HG02943 (cell line): ENCODE results near the gene DOCK9.

Experiments
- ATAC-seq: cut with Tn5 transposase; IDR thresholded peaks from one replicate; pipeline ENCODE4 v1.9.1; 2021; ENCODE audit warnings: mild to moderate bottlenecking, low read depth, moderate library complexity; ENCODE audit not compliant: unreplicated experiment

DOCK9 gene

DNA sequence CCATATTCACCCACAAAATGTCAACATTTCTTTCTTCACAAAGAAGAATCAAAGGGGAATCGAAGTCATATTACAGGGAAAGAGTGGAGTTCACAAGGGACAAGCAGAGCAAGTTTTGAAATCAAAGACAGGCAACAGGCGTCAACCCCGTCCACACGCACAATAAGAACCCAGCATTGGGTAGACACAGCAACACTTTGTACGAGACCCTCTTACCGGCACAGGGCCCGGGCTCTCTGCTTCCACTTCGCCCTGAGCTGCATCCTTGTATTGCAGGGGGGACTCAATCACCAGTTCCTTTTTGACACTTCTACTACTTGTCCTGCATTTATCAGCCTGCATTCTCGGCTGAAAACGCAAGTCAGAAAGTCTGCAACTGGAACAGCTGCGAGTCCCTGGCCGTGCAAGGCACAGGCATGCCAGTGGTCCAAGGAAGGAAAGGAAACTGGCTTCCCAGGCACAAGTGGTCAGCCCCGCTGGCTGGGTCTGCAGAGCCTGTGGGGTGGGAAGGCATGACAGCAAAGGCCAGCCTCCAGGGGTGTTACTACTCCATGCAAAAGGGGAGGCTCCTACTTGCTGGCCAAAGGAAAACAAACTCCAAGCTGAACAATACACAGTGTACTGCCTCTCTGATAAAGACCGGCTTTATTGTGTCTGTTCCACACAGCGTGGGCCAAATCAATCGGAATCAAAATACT is at the start of gene DOCK9:
DOCK9 (minus strand) TSS at position 497 of the 698 bp plus-strand sequence; CDS start at position 342, 155 bp downstream.
- ATAC-seq = no peak

- ATAC-seq = no peak
These were observed 49.4 kb upstream of the DOCK9 start for GRCh38 chr13:99027260-99027659.

GRCh38 chr13:99022941-99023340 is 45.1 kb upstream of the DOCK9 start:
- no peak for ATAC-seq

GRCh38 chr13:99018418-99019180 is 40.7 kb upstream of the DOCK9 start:
- ATAC-seq = no peak

GRCh38 chr13:99015606-99016490 is 38.0 kb upstream of the DOCK9 start:
- no peak for ATAC-seq

- ATAC-seq = no peak
These were observed 36.7 kb upstream of the DOCK9 start for GRCh38 chr13:99014522-99014921.

GRCh38 chr13:99013951-99014350 is 36.1 kb upstream of the DOCK9 start:
- ATAC-seq = no peak

DNA sequence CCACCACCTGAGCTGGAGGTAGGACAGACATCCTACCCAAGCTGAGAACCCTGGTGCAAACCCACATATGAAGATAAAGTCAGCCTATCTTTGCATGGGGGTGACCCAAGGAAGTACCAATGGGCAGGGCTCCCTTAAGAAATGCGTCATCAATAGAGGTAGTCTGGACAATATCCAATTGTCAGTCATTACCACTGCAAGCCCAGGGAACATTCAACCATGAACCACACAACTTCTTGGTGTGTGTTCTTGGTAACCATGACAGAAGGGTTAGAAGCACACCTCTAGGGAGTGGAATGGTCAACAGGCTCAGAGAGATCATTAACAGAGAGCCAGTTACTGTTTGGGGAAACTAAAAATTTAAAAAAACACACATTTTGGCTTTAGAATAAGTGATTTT is 34.7 kb upstream of the DOCK9 start:
- no peak for ATAC-seq

GRCh38 chr13:99009987-99010551 is 32.2 kb upstream of the DOCK9 start:
- ATAC-seq = no peak

DNA sequence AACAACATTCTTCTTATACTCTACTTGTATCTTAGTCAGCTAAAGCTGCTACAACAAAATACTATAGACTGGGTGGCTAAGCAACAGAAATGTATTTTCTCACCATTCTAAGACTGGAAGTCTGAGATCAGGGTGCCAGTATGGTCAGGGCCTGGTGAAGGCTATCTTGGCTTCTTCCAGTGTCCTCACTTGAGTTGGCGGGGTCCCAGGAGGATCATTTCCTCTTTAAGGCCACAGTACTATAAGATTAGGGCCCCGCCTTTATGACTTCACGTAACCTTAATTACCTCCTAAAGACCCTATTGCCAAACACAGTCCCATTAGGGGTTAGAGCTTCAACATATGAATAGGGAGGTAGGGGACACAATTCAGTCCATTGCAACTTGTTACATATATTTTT is 30.7 kb upstream of the DOCK9 start:
- ATAC-seq = no peak

DNA sequence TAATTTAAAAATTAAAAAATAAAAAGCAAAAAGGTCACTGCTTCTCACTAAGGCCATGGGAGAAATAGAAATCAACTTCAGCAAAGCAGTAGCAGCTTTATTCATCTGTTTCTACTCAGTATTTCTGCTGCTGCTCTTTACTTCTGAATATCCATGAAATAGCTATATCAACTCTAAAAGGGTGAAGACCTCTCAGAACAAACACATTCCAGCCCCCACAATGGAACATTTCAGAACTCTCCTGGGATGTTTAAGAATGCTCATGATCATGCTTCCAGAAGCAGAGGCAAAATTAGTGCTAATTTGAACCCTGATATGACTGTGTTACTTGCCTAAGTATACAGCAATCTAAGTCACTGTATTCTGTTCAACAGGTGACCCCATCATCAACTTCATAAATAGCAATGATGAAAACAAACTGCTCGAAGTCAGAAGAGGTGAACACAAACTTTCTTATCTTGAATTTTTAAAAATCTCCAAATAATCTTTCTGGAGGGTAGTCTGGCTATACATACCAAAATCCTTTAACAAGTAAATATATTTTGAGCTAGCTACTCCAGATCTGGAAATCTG is 29.6 kb upstream of the DOCK9 start:
- ATAC-seq = no peak

DNA sequence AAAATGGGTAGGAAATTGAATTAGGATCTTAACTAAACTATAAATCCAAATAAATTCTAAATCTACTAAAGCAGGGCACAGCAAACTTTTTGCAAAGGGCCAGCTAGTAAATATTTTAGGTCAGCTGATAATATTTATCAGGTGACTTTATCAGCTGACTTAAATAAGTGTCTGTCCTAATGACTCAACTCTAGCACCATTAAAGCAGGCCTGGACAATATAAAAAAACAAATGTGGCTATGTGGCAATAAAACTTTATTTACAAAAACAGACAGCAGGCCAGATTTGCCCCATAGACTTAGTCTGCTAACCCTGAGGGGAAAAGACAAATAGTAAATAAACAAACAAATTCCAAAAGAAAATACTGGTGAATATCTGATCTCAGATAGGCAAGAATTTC is 27.7 kb upstream of the DOCK9 start:
- no peak for ATAC-seq

GRCh38 chr13:99004978-99005377 is 27.1 kb upstream of the DOCK9 start:
- ATAC-seq = no peak

DNA sequence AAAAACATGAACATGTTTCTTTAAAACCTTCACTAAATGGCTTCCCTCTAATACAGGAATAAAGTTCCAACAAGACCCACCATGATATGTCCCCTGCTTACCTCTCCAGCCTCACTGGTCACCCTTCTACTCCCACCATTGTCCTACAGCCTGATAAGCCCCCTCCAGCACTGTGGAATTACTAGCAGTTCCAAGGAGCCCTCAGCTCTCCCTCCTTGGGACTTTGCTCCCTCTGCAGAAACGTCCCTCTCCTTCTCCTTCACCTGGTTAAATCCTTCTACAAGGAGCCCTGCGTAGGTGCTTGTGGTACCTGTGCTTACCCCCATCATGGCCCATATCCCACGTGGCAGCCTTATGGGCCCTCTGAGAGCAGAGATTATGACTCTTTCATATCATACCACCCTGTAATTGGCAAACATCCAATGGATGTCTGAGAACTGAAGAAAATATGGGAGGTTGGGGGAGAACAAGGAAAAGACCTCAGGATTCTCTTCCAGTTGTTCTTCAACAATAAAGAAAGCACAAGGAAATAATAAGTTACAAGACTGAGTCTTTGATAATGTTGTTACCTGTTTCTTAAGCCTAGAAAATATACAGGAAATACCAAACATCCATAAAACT is 26.1 kb upstream of the DOCK9 start:
- ATAC-seq = no peak

DNA sequence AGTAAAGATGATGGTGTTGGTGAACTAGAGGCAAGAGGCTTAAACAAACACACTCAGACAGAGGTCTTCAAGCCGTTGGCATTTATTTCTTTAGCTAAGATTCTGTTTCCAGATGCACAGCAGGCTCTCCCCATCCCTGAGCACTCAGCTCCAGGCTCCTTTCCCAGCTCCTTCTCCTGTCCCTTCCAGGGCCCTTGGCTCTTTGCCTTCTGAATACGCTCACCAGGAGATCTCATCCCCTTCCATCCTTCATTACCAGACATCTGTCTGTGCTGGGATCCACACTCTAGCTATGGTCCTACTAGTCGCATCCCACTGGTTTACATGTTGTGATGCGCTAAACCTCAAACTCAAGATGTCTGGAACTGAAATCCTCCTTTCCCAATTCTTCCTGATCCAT is 25.3 kb upstream of the DOCK9 start:
- ATAC-seq = no peak

DNA sequence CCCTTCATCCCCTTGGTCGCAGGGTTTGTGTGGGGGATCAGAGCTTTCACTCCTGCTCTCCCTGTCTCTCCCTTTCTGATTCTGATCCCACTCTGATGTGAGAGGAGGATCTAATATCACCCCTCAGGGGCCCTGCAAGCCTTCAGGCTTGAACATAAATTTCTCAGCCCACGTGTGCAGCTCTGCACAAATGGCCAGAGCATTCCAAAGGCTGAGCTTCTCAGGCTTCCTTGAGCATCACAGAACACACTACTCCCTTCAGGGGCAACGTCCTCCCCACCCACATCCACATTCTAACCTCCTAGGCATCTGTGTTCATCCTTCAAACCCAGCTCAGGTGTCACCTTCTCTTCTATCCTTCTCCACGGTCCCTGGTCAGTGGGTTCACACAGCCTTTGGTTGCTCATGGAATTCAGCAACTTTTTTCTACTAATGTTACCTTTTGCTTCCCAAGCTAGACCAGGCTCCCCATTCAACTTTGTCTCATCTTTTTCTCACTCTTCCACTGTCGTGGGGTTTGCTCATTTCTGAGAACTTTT is 24.4 kb upstream of the DOCK9 start:
- no peak for ATAC-seq

DNA sequence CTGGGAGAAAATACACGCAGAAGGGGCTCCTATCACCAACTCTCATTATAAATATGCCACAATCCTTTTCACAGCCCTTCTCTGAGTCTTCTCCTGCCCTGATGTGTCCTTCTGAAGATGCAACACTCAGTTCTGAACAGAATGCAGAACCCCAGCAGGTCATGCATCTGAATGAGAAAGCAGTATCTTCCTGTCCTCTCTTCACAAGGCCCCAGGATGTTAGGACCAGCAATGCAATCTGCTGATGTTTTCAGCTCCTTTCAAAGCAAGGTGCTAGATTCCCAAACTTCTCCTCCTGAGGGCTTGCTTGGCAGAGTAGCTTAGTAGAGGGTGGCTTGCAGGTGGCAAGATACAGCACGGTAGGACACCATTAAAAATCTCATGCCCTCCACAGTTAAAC is 22.3 kb upstream of the DOCK9 start:
- ATAC-seq = no peak

- no peak for ATAC-seq
These were observed 21.7 kb upstream of the DOCK9 start for GRCh38 chr13:98999639-98999952.

GRCh38 chr13:98998831-98999638 is 21.2 kb upstream of the DOCK9 start:
- no peak for ATAC-seq
